BJ (cell line): ENCODE results near the gene MTHFSD. TPM values are rescaled to one million over a fixed set of nuclear protein-coding genes. Genes with fewer than 3 reads are reported as not detected.

Source experiments
- CTCF ChIA-PET: fragments of 350-600 bp; formaldehyde crosslinking; extraction: SDS; loops from one replicate; lab custom pipeline; 2021; ENCODE audit warnings: antibody characterized with exemption, inconsistent platforms; lab: Yijun Ruan, JAX
- POLR2A ChIA-PET: fragments of 300-600 bp; sonication (Branson Sonifier 250); formaldehyde crosslinking; extraction: SDS; loops from one replicate; lab custom pipeline; 2021; ENCODE audit warnings: antibody characterized with exemption; lab: Charles Lee
- DNase-seq: peaks from one replicate; pipeline ENCODE4 v3.0.0-alpha.2; 2011; ENCODE audit warnings: low read depth
- H3K27me3 ChIP-seq: 2 replicates; pipeline ENCODE4 v1.6.0; 2011; ENCODE audit warnings: low read length; ENCODE audit not compliant: control insufficient read depth, insufficient read depth
- H3K36me3 ChIP-seq: 2 replicates; pipeline ENCODE4 v1.5.1; 2011; ENCODE audit warnings: low read length; ENCODE audit not compliant: control insufficient read depth, insufficient read depth
- H3K4me3 ChIP-seq: 2 replicates; pipeline ENCODE4 v1.5.1; 2011; ENCODE audit warnings: low read depth, mild to moderate bottlenecking, control low read depth, low read length
- CTCF ChIP-seq: IDR thresholded peaks from 2 replicates; pipeline ENCODE4 v1.5.1; 2011; ENCODE audit warnings: low read depth, mild to moderate bottlenecking, control low read depth, inconsistent platforms, low read length, moderate library complexity; ENCODE audit not compliant: insufficient read depth
- polyA plus RNA-seq: library from polyadenylated mRNA; depleted of rRNA; stranded (reverse); fragments of >200 nt; gene quantifications from 2 replicates; pipeline ENCODE4 v1.2.3, GENCODE V29; 2011

The MTHFSD gene
- polyA plus RNA-seq, 1 experiment: 17.2 TPM

GRCh38 chr16:86531641-86532525 is 23.2 kb downstream of the MTHFSD start:
- peaks cover 7% of the 10 kb centered on the region for H3K36me3 ChIP-seq
- no peak overlapping the region for H3K4me3 ChIP-seq
- ChIA-PET CTCF (interaction anchor here (1.3 kb wide), 1 partner anchor 459 kb away, joined by 5 read pairs; no protein-coding TSS in a partner anchor), POLR2A (no interaction called here)
- no peaks in the 10 kb centered on the region for H3K27me3 ChIP-seq
- no peak for DNase-seq
- no peak for TF ChIP-seq CTCF

DNA sequence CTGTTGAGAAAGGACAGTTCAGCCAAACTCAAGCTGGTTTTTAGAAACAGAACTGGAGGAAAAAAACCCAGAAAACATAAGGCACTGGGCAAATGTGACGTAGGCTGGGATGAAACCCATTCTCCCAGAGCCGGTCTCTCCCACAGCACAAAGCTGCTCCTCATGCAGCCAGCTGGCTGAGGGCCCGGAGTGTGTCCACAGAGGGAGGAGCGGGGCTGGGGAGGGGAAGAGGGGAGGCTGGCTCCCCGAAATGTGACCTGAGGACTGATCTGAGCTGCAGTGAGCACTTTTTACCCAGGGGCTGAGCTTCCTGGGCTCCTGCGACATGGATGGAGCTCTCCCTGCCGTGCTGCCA is 23.9 kb downstream of the MTHFSD start:
- no peaks in the 10 kb centered on the region for H3K27me3 ChIP-seq
- peaks cover 3% of the 10 kb centered on the region for H3K36me3 ChIP-seq
- DNase-seq: no peak
- no peak overlapping the region for H3K4me3 ChIP-seq
- POLR2A ChIA-PET: no interaction called here
- CTCF ChIA-PET: interaction anchor here (0.7 to 0.8 kb wide), 2 partner anchors 13 to 458 kb away, joined by 3 read pairs; no protein-coding TSS in a partner anchor
- TF ChIP-seq CTCF: no peak

DNA sequence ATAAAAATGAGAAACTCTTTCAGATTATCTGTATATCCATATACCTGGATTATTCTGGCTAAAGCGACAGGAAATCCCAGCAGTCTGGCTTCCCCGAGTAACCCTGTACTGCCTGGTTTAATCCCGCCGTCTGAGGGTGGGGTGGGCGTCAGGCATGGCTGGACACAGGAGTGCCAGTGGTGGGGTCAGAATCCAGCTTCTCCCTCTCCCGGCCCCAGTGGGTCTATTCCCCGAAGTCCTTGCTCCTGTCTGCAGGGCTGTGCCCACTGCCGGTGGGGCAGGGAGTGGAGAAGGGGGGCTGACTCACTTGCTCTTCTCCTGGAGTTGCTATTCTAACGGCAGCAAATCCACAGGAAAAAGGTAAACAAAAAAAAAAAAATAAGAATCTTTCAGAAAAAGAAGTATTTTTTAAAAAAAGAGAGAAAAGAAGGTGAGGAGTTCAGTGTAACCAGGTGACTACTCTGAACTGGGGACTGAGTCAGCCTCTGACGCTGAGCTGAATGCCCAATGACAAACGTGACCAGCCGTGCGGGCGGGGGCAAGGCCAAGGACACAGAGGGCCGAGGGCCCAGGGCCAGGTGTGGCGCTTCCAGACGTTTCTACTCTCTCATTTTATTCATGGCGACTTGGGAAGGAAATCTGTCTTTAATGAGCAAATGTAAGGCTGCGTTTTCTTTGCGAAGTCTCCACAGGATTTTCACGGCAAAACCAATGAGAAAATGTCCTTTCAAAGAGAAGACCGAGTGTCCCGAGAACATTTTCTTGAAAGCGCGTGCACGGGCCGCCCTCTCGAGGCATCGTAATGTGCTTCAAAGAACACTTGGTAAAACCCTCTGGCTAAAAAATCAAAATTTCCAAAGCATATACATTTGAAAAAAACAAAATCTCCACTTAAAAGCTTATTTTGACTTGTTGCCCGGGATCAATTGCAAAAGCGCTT is 24.5 kb downstream of the MTHFSD start:
- Histone ChIP-seq H3K36me3 (peaks cover 1% of the 10 kb centered on the region; the same call in 1 of the 2 replicates), H3K4me3 (no peak overlapping the region), H3K27me3 (no peaks in the 10 kb centered on the region)
- no peak for TF ChIP-seq CTCF
- DNase-seq: no peak
- POLR2A ChIA-PET: no interaction called here
- CTCF ChIA-PET: interaction anchor here (0.7 to 0.8 kb wide), 2 partner anchors 12 to 457 kb away, joined by 3 read pairs; no protein-coding TSS in a partner anchor

GRCh38 chr16:86529160-86529559 is 25.9 kb downstream of the MTHFSD start:
- H3K36me3 ChIP-seq: peaks cover 1% of the 10 kb centered on the region; the same call in 1 of the 2 replicates
- ChIA-PET POLR2A (no interaction called here), CTCF (interaction anchor here (0.6 to 3.5 kb wide), 6 partner anchors 8 to 483 kb away, joined by 3 to 18 read pairs (median 4); no protein-coding TSS in a partner anchor)
- no peak overlapping the region for H3K4me3 ChIP-seq
- H3K27me3 ChIP-seq: peaks cover 3% of the 10 kb centered on the region; the same call in 1 of the 2 replicates
- TF ChIP-seq CTCF: no peak
- no peak for DNase-seq
